Skin epidermis (tissue), 12 donors: ENCODE data around the gene PKD2L1.
A peak's percentile ranks its signal among the peaks of the same experiment; 100 is the strongest.
"Not testable (repeated sequence)": the region's sequence is repeated elsewhere in the genome, so short reads cannot be mapped to it uniquely, and the experiment has no call there.

Source experiments
- H3K27ac ChIP-seq, 21 experiments: fragments of 200-600 bp; sonication (generic) in 11 of 21; one replicate each; pipeline ENCODE4 v1.5.0; 2020; ENCODE audit warnings: mild to moderate bottlenecking in 3 of 21, inconsistent platforms in 2 of 21, moderate library complexity in 2 of 21
- H3K4me3 ChIP-seq, 7 experiments: fragments of 200-600 bp; sonication (generic) in 2 of 7; one replicate each; pipeline ENCODE4 v1.5.0; 2020; ENCODE audit warnings: inconsistent platforms in 2 of 7, mild to moderate bottlenecking in 2 of 7, moderate library complexity in 1 of 7

Gene PKD2L1

GRCh38 chr10:100340948-100341847 lies 11.2 kb upstream of the PKD2L1 start:
- no peak overlapping the region for H3K4me3 ChIP-seq
- H3K27ac ChIP-seq, result no peak overlapping the region

- Histone ChIP-seq H3K27ac (peak overlapping the region in 1 of 21 experiments; percentile 29), H3K4me3 (no peak overlapping the region)
Measured at GRCh38 chr10:100339236-100339635, 9.2 kb upstream of the PKD2L1 start.

- Histone ChIP-seq H3K27ac (peak overlapping the region in 1 of 21 experiments; percentile 29), H3K4me3 (no peak overlapping the region)
Measured at GRCh38 chr10:100338434-100339036, 8.5 kb upstream of the PKD2L1 start.

GRCh38 chr10:100334762-100335161 lies 4.7 kb upstream of the PKD2L1 start:
- H3K4me3 ChIP-seq, result no peak overlapping the region
- no peak overlapping the region for H3K27ac ChIP-seq

- Histone ChIP-seq H3K27ac (no peak overlapping the region), H3K4me3 (no peak overlapping the region)
Measured at GRCh38 chr10:100333661-100334440, 3.8 kb upstream of the PKD2L1 start.

- Histone ChIP-seq H3K4me3 (no peak overlapping the region), H3K27ac (no peak overlapping the region)
Measured at GRCh38 chr10:100333106-100333505, 3.1 kb upstream of the PKD2L1 start.

- Histone ChIP-seq H3K27ac (no peak overlapping the region), H3K4me3 (no peak overlapping the region)
Measured at GRCh38 chr10:100328198-100328597, 1.8 kb downstream of the PKD2L1 start.

- H3K4me3 ChIP-seq, result no peak overlapping the region
- no peak overlapping the region for H3K27ac ChIP-seq
Measured at GRCh38 chr10:100327718-100328009, 2.4 kb downstream of the PKD2L1 start.

- Histone ChIP-seq H3K4me3 (no peak overlapping the region), H3K27ac (no peak overlapping the region)
Measured at GRCh38 chr10:100327007-100327717, 2.9 kb downstream of the PKD2L1 start.

- no peak overlapping the region for H3K27ac ChIP-seq
Measured at GRCh38 chr10:100325158-100325557, 4.9 kb downstream of the PKD2L1 start.

GRCh38 chr10:100319707-100320402 lies 10.2 kb downstream of the PKD2L1 start:
- Histone ChIP-seq H3K27ac (no peak overlapping the region), H3K4me3 (no peak overlapping the region)

More at GRCh38 chr10:100325158-100325557, 4.9 kb downstream of the PKD2L1 start:
- H3K4me3 ChIP-seq, result no peak overlapping the region

GRCh38 chr10:100318207-100318606 lies 11.8 kb downstream of the PKD2L1 start:
- no peak overlapping the region for H3K4me3 ChIP-seq
- H3K27ac ChIP-seq, result no peak overlapping the region

GRCh38 chr10:100315615-100316014 lies 14.4 kb downstream of the PKD2L1 start:
- Histone ChIP-seq H3K27ac (no peak overlapping the region), H3K4me3 (no peak overlapping the region)

- peak overlapping the region in 10 of 21 experiments; percentile 13 to 75 (median 45) for H3K27ac ChIP-seq
- H3K4me3 ChIP-seq, result no peak overlapping the region
Measured at GRCh38 chr10:100311298-100311697, 18.7 kb downstream of the PKD2L1 start.

- peak overlapping the region in 6 of 21 experiments; percentile 1 to 62 (median 36) for H3K27ac ChIP-seq
- no peak overlapping the region for H3K4me3 ChIP-seq
Measured at GRCh38 chr10:100307684-100308083, 22.3 kb downstream of the PKD2L1 start.

GRCh38 chr10:100306861-100307260 lies 23.2 kb downstream of the PKD2L1 start:
- Histone ChIP-seq H3K27ac (peak overlapping the region in 11 of 21 experiments; percentile 16 to 62 (median 51)), H3K4me3 (no peak overlapping the region)

GRCh38 chr10:100304414-100304813 lies 25.6 kb downstream of the PKD2L1 start:
- Histone ChIP-seq H3K27ac (no peak overlapping the region), H3K4me3 (no peak overlapping the region)

GRCh38 chr10:100303724-100304319 lies 26.2 kb downstream of the PKD2L1 start:
- Histone ChIP-seq H3K4me3 (no peak overlapping the region), H3K27ac (no peak overlapping the region)

GRCh38 chr10:100301123-100301522 lies 28.9 kb downstream of the PKD2L1 start:
- H3K4me3 ChIP-seq, H3K27ac ChIP-seq: not testable (repeated sequence)
